HG02884 (cell line): ENCODE measurements around the gene DPP6.

Source experiments
- ATAC-seq: cut with Tn5 transposase; IDR thresholded peaks from one replicate; pipeline ENCODE4 v1.9.1; 2021; ENCODE audit warnings: mild to moderate bottlenecking, moderate library complexity; ENCODE audit not compliant: unreplicated experiment

The DPP6 gene

GRCh38 chr7:154581251-154581890, 529.2 kb downstream of the DPP6 start:
- ATAC-seq: no peak

- no peak for ATAC-seq
These were observed 531.3 kb downstream of the DPP6 start for GRCh38 chr7:154583454-154583853.

- ATAC-seq: no peak
These were observed 532.4 kb downstream of the DPP6 start for GRCh38 chr7:154584352-154585252.

DNA sequence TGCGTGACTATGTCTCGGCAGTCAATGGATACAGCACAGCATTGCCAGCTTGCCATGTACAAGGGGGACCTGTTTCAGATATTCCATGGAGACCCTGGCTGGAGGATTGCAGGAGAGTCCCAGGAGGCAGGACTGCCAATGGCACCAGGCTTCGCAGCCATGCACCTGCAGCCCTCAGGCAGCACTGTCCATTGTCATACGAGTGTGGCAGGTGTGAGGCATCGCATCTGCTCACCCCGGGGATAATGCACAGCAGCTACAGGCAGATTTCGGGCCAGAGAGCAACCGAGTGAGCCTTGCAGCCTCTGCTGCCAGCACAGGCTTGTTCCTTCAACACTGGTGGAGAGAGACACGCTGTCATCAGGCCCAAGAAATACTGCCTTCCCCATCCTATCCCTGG, 535.6 kb downstream of the DPP6 start:
- ATAC-seq: no peak

DNA sequence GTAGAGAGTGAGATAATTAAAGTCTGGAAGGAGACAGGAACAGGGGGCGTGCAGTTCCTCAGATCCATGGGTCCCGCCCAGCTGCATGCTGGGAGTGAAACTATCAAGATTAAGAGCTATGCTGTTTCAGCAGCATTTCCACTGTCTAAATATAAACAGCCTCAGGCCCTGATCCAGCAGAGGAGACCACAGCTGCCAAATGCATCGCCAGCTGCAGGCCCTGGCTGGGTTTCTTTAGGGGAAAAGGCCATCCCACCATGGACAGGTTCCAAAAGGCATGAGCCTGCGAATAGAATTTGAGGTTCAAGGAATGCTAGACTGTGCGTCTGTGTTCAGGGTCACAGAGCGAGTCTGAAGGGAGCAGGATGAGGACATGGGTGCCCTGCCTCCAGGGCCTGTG, 539.3 kb downstream of the DPP6 start:
- no peak for ATAC-seq

DNA sequence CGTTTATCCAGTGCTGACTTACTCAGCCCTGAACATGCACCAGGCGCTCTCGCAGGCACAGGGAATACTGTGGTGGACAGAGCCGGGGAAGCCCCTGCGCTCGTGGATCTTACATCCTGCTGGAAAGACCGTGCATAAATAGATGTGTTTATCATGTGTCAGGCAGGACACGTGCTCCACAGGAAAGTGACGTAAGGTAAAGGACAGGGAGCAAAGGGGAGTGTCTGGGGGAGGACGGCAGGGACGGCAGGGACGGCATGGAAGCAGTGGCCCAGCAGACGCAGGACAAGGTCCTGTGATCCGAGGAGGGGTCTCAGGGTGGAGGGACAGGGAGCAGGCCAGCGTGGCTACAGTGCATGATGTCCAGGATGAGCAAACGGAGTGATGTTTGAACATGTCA, 540.2 kb downstream of the DPP6 start:
- ATAC-seq: no peak

DNA sequence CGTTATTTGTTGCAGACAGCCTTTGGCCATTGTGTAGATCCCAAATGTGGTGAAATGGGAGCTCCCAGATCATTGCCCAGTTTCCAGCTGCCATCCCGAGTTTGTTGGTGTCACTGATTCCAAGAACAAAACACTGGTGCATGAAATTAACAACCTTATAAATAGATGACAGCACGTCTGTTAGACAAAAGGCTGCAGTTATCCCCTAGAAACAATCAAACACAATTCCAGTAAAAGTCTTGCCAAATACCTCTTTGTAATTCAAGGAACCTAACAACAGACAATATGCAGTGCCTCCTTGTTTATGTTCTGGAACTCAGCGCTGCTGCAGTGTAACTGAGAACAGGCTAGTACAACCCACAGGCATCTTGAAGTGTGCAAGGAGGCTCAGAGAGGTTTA, 546.2 kb downstream of the DPP6 start:
- ATAC-seq: no peak

GRCh38 chr7:154598864-154599263, 546.7 kb downstream of the DPP6 start:
- no peak for ATAC-seq

- ATAC-seq: no peak
These were observed 558.7 kb downstream of the DPP6 start for GRCh38 chr7:154610903-154611302.

DNA sequence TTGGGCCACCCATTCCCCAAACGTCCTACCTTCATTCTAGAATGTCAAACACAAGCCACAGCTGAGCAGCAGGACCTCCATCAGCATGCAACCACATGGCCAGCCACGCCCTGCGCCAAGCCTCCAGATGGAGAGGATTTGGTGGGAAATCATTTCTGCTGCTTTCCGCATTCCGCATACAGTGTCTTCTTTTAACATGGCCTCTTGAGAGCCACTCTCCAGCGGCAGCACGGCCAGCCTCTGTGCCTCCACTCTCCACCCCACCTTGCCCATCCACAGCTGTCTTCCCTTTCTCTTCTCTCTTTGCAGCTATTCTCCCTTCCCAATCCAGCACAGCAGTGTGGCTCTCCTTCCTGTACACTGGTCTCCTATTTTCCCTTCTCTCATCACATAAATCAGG, 561.6 kb downstream of the DPP6 start:
- ATAC-seq: no peak

DNA sequence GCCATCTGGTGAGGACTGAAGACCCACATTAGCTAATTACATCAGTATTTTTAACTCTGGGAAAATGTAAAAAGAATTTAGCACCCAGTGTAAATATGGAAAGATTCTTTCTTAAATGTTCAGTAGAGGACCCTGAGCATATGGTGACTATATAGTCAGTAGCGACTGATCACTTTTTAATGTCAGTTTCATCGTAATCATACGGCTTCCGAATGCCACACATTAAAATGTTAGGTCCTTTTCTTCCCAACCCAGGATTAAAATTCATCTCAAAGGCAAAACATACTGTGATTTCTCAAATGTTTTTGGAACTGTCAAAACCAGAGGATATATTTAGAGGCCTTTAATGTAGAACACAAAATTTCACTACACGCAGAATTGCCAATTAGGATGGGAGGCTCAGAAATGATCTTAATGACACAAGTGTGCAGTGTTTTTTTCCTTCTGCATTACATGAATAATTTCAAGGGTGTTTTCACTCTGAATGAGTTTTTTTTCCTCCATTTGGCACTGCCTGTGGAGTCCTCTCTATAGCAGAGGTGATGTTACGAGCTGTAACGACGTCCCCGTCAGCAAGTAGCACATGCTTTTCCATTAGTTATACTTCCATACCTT, 568.0 kb downstream of the DPP6 start:
- no peak for ATAC-seq

DNA sequence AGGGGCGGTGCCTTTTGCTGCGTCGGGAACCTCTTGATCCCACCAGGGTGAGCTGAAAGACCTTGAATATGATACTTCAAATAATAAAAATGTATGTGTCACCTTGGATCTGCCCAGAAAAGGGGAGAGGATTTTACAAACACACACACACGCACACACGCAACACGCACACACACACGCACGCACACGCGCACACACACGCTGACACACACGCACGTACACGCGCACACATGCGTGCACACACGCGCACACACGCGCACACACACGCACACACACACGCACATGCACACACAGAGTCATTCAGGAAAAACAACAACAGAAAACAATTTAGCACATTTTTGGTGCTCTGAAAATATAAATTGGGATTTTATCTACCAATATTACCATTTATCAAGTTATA, 571.2 kb downstream of the DPP6 start:
- no peak for ATAC-seq

GRCh38 chr7:154627646-154628290, 575.6 kb downstream of the DPP6 start:
- ATAC-seq: no peak

GRCh38 chr7:154628556-154628955, 576.4 kb downstream of the DPP6 start:
- ATAC-seq: no peak

- ATAC-seq: no peak
These were observed 579.0 kb downstream of the DPP6 start for GRCh38 chr7:154631162-154631561.

- no peak for ATAC-seq
These were observed 581.4 kb downstream of the DPP6 start for GRCh38 chr7:154633641-154634040.

DNA sequence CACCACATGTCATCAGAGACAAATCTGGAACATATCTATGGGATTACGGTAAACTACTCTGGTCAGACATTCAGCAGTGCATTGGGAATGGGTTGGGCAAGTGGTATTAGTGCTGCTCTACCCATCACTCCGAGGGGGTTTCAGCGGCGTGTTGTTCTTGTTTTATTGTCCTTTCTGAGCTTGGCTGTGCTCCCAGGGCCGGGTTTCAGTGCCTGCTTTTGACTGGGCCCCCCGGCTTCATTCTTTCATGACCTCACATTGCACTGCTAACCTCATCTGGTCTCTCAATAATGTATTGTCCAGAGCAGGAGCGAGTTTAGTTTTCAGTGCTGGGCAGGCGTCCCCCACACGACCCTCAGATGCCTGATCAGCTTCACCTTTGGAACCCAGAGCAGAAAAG, 586.1 kb downstream of the DPP6 start:
- no peak for ATAC-seq

DNA sequence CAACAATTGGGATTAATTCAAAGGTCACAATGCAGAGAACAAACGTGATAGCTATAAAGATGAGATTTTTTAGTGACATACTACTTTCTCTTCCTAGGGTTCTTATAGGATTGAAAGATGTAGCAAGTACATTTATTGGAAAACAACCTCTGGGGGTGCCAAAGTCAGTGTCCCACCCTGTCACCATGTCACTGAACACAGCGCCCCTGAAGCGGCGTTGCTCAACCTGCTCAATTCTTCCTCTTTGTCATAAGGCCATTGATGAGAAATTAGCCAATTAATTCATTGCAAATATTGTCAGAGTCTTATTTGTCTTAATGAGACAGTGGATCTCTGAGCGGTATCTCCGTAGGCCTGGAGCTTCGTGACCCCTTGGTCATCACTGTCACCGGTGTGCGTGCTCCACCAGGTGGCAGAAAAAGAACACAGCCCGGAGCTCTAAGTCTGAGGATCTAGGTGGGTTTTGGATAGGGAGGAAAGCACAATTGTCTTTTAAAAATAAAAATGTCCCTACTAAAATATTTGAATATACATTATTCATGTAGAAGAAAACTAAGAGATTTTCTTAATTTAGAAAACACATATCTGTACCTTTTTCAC, 588.2 kb downstream of the DPP6 start:
- ATAC-seq: no peak

- ATAC-seq: no peak
These were observed 588.7 kb downstream of the DPP6 start for GRCh38 chr7:154640917-154641316.

GRCh38 chr7:154644366-154644765, 592.2 kb downstream of the DPP6 start:
- no peak for ATAC-seq
